Measurements from ENCODE around the gene NFIX. TPM values are rescaled to one million over a fixed set of nuclear protein-coding genes. Genes with fewer than 3 reads are reported as not detected.
"Not testable (repeated sequence)": the region's sequence is repeated elsewhere in the genome, so short reads cannot be mapped to it uniquely, and the experiment has no call there.

NFIX gene
- total RNA-seq, 4 donors from 2014 or later = 31.9 to 128 (median 105) TPM

DNA sequence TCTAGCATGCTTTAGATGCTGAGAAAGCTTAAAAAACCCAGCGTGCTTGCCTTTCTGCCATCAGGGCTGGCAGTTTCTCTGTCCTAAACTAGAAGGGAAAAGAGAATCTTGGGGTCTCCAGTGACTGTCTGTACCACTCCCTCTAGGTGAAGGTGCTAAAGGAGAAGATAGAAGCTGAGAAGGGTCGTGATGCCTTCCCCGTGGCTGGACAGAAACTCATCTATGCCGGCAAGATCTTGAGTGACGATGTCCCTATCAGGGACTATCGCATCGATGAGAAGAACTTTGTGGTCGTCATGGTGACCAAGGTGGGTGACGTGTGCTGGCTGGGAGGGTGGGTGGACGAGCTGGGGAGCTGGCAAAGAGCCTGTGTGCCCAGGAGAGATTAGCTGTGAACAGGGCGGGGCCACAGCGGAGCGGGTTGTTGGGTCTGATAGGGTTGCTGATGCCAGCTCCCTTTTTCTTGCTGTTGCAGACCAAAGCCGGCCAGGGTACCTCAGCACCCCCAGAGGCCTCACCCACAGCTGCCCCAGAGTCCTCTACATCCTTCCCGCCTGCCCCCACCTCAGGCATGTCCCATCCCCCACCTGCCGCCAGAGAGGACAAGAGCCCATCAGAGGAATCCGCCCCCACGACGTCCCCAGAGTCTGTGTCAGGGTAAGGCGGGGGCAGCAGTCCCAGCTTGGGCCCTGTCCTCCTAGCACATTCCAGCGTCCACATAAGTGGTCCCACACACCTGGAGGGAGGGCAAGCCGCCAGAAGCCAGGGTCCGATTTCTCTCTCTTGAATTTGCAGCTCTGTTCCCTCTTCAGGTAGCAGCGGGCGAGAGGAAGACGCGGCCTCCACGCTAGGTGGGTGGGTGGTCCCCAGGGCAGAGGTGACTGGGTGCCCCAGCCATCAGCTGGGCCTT lies 47.3 kb upstream of the NFIX start:
- H3K27me3 ChIP-seq = no peaks in the 10 kb centered on the region
- peak overlapping the region in 1 of 4 donors; percentile 65 for H3K4me3 ChIP-seq
- in situ Hi-C loops (cut with MboI; ENCODE audit: low sequenced_read_pairs in 4 of 4) (no loop called here), intact Hi-C loops (cut with DNase I; ENCODE audit: low total_unique reads) (loop anchor here (10.0 kb wide), 1 partner anchor 897 kb away; no protein-coding TSS in a partner anchor)
- TF ChIP-seq, protein P1, sequence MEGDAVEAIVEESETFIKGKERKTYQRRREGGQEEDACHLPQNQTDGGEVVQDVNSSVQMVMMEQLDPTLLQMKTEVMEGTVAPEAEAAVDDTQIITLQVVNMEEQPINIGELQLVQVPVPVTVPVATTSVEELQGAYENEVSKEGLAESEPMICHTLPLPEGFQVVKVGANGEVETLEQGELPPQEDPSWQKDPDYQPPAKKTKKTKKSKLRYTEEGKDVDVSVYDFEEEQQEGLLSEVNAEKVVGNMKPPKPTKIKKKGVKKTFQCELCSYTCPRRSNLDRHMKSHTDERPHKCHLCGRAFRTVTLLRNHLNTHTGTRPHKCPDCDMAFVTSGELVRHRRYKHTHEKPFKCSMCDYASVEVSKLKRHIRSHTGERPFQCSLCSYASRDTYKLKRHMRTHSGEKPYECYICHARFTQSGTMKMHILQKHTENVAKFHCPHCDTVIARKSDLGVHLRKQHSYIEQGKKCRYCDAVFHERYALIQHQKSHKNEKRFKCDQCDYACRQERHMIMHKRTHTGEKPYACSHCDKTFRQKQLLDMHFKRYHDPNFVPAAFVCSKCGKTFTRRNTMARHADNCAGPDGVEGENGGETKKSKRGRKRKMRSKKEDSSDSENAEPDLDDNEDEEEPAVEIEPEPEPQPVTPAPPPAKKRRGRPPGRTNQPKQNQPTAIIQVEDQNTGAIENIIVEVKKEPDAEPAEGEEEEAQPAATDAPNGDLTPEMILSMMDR (IDR thresholded peaks at IDR 0.05 in 4 of 5, conservative IDR thresholded peaks at IDR 0.05 in 1 of 5) = no peak
- no peak for TF ChIP-seq POLR2A (IDR thresholded peaks at IDR 0.05)
- no peak for ATAC-seq
- H3K27ac ChIP-seq = peak overlapping the region; percentile 96 to 99 (median 98)
- H3K36me3 ChIP-seq = peaks cover 0 to 69% of the 10 kb centered on the region in 2 donors
- no peak for DNase-seq
- no peaks in the 10 kb centered on the region for H3K9me3 ChIP-seq
- peaks cover 38 to 39% of the 10 kb centered on the region in 2 donors for H3K4me1 ChIP-seq

DNA sequence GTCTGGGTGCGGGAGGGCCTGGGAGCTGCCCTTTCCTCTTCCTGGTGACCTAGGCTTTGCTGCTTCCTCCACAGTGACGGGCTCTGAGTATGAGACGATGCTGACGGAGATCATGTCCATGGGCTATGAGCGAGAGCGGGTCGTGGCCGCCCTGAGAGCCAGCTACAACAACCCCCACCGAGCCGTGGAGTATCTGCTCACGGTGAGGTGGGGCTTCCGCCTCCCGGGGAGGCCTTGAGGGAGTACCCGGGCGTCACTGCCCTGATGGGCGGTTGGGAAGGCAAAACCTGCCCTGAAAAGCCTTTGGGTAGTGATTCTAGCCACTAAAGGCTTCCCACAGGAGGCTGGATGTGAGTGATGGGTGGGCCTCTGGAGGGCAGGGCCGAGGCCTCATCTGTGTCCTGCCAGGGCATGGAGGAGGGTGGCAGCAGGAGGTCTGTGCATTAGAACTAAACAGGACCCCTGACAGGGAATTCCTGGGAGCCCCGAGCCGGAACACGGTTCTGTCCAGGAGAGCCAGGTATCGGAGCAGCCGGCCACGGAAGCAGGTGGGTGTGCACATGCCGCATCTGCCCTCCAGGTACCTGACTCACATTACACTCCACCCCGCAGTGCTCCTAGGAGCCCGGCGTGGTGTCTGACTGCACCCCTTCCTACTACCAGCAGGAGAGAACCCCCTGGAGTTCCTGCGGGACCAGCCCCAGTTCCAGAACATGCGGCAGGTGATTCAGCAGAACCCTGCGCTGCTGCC lies 46.5 kb upstream of the NFIX start:
- peak overlapping the region; percentile 57 to 99 (median 96) for H3K27ac ChIP-seq
- DNase-seq (no peak), ATAC-seq (no peak)
- in situ Hi-C loops (cut with MboI; ENCODE audit: low sequenced_read_pairs in 4 of 4) (no loop called here), intact Hi-C loops (cut with DNase I; ENCODE audit: low total_unique reads) (loop anchor here (10.0 kb wide), 1 partner anchor 896 kb away; no protein-coding TSS in a partner anchor)
- no peaks in the 10 kb centered on the region for H3K27me3 ChIP-seq
- TF ChIP-seq, protein P1 (IDR thresholded peaks at IDR 0.05 in 4 of 5, conservative IDR thresholded peaks at IDR 0.05 in 1 of 5) = no peak
- no peak for TF ChIP-seq POLR2A (IDR thresholded peaks at IDR 0.05)
- no peak overlapping the region for H3K4me3 ChIP-seq
- H3K9me3 ChIP-seq = no peaks in the 10 kb centered on the region
- H3K36me3 ChIP-seq = peaks cover 0 to 71% of the 10 kb centered on the region in 2 donors
- peaks cover 43 to 47% of the 10 kb centered on the region in 2 donors for H3K4me1 ChIP-seq

DNA sequence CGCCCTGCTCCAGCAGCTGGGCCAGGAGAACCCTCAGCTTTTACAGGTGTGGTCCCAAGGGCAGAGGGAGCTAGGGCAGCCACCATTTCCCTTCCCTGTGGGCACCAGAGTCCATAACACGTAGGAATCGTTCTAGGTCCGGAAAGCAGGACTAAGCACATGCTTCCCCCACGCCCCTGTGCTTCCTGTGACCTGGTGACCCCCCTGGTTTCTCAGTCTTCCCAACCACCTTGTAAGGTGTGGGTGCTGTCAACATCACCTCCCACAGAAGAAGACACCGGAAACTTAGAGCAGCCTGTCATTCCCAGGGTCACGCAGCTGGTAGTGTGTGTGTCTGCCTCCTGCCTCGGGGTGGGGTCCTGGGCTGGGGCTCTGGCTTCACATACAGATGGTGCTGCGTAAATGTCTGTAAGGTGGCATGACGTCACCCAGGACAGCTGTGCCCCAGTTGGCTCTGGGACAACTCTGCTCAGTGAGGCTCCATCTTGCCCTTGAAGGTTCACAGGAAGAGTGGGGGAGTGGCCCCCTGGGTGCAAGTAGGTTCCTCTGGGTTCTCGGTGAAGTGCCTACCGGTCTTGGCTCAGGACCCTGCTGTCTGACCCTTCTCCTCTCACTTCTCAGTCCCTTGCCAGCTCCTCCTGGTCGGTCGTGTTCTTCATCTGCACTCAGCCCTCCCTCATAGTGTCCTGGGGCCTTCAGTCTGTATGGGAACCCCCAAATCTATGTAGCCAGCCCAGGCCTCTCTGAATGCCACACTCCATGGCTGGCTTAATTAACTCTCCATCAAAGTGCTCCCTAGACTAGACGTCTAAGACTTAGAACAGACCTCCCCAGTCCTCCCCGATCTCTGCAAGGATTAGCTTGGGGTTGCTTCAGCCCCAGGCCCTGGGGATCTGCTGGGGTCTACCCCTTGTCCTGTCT lies 45.7 kb upstream of the NFIX start:
- Histone ChIP-seq H3K9me3 (no peaks in the 10 kb centered on the region), H3K4me1 (peaks cover 50 to 54% of the 10 kb centered on the region in 2 donors), H3K27ac (peak overlapping the region; percentile 57 to 99 (median 96)), H3K4me3 (no peak overlapping the region), H3K27me3 (no peaks in the 10 kb centered on the region), H3K36me3 (peaks cover 0 to 69% of the 10 kb centered on the region in 2 donors)
- in situ Hi-C loops (cut with MboI; ENCODE audit: low sequenced_read_pairs in 4 of 4) (loop anchor here in 1 of 4 donors (25.0 kb wide), 1 partner anchor 313 kb away; no protein-coding TSS in a partner anchor), intact Hi-C loops (cut with DNase I; ENCODE audit: low total_unique reads) (loop anchor here (10.0 kb wide), 1 partner anchor 895 kb away; no protein-coding TSS in a partner anchor)
- TF ChIP-seq POLR2A (IDR thresholded peaks at IDR 0.05) = no peak
- TF ChIP-seq, protein P1 (IDR thresholded peaks at IDR 0.05 in 4 of 5, conservative IDR thresholded peaks at IDR 0.05 in 1 of 5) = no peak
- ATAC-seq = no peak
- peak in 1 of 2 donors; percentile 60 for DNase-seq

DNA sequence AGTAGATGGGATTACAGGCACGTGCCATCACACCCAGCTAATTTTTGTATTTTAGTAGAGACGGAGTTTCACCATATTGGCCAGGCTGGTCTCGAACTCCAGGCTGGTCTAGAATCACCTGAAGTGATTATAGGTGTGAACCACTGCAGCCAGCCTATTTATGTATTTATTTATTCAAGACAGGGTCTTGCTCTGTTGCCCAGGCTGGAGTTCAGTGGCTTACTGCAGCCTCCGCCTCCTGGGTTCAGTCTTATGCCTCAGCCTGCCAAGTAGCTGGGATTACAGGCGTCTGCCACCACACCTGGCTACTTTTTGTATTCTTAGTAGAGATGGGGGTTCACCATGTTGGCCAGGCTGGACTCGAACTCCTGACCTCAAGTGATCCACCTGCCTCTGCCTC lies 43.2 kb upstream of the NFIX start:
- Histone ChIP-seq H3K27ac (peak overlapping the region; percentile 45 to 96 (median 81)), H3K36me3 (peaks cover 0 to 67% of the 10 kb centered on the region in 2 donors), H3K4me1 (peaks cover 59 to 62% of the 10 kb centered on the region in 2 donors)
- H3K9me3 ChIP-seq; intact Hi-C loops (cut with DNase I; ENCODE audit: low total_unique reads); ATAC-seq; H3K4me3 ChIP-seq; H3K27me3 ChIP-seq; DNase-seq: not testable (repeated sequence)
- in situ Hi-C loops (cut with MboI; ENCODE audit: low sequenced_read_pairs in 4 of 4) = loop anchor here in 1 of 4 donors (25.0 kb wide), 1 partner anchor 310 kb away; no protein-coding TSS in a partner anchor

All from gastrocnemius medialis (tissue), 4 donors.